H9 (cell line): ENCODE measurements around the gene ZNF432. TPM values are rescaled to one million over a fixed set of nuclear protein-coding genes. Genes with fewer than 3 reads are reported as not detected.
"Not testable (repeated sequence)": the region's sequence is repeated elsewhere in the genome, so short reads cannot be mapped to it uniquely, and the experiment has no call there.

Experiments
- DNase-seq: peaks from one replicate; pipeline ENCODE4 v3.0.0-alpha.2; 2017
- H2AFZ ChIP-seq: one replicate; pipeline ENCODE4 v1.6.1; 2013; ENCODE audit warnings: mild to moderate bottlenecking, low read length, control low read depth, moderate library complexity
- H2AK5ac ChIP-seq: 2 replicates; pipeline ENCODE4 v1.6.1; 2013; ENCODE audit warnings: low read length, control low read depth, mixed read lengths; ENCODE audit not compliant: insufficient read length
- H2BK120ac ChIP-seq: one replicate; pipeline ENCODE4 v1.6.1; 2013; ENCODE audit warnings: low read depth, mild to moderate bottlenecking, low read length, control low read depth, inconsistent platforms; ENCODE audit not compliant: poor library complexity, severe bottlenecking
- H2BK12ac ChIP-seq: 2 replicates; pipeline ENCODE4 v1.6.1; 2013; ENCODE audit warnings: low read length, control low read depth, mixed read lengths, low read depth; ENCODE audit not compliant: insufficient read length
- H2BK15ac ChIP-seq: 2 replicates; pipeline ENCODE4 v1.6.1; 2013; ENCODE audit warnings: low read depth, low read length, control low read depth
- H2BK20ac ChIP-seq: one replicate; pipeline ENCODE4 v1.6.1; 2013; ENCODE audit warnings: low read depth, mild to moderate bottlenecking, low read length, control low read depth, inconsistent platforms; ENCODE audit not compliant: poor library complexity, severe bottlenecking
- H2BK5ac ChIP-seq: 2 replicates; pipeline ENCODE4 v1.6.1; 2013; ENCODE audit warnings: low read length, control low read depth, mixed read lengths; ENCODE audit not compliant: insufficient read length
- H3K14ac ChIP-seq: 2 replicates; pipeline ENCODE4 v1.6.1; 2013; ENCODE audit warnings: low read length, control low read depth; ENCODE audit not compliant: insufficient read depth
- H3K18ac ChIP-seq: 2 replicates; pipeline ENCODE4 v1.6.1; 2013; ENCODE audit warnings: low read depth, mild to moderate bottlenecking, mixed read lengths, low read length, control low read depth; ENCODE audit not compliant: insufficient read length
- H3K23ac ChIP-seq: 2 replicates; pipeline ENCODE4 v1.6.1; 2013; ENCODE audit warnings: low read length, control low read depth, mixed read lengths, low read depth; ENCODE audit not compliant: insufficient read length
- H3K23me2 ChIP-seq: 2 replicates; pipeline ENCODE4 v1.6.1; 2013; ENCODE audit warnings: low read depth, mild to moderate bottlenecking, mixed read lengths, low read length, control low read depth; ENCODE audit not compliant: insufficient read length, poor library complexity, severe bottlenecking
- H3K27ac ChIP-seq: 2 replicates; pipeline ENCODE4 v1.5.1; 2013; ENCODE audit warnings: low read length, control low read depth, mixed read lengths, low read depth; ENCODE audit not compliant: insufficient read length
- H3K27me3 ChIP-seq: 2 replicates; pipeline ENCODE4 v1.6.1; 2013; ENCODE audit warnings: low read length, control low read depth, inconsistent platforms; ENCODE audit not compliant: insufficient read depth
- H3K4ac ChIP-seq: 2 replicates; pipeline ENCODE4 v1.6.1; 2013; ENCODE audit warnings: low read depth, mild to moderate bottlenecking, control low read depth, inconsistent platforms, low read length, moderate library complexity
- H3K4me1 ChIP-seq: 2 replicates; pipeline ENCODE4 v1.6.1; 2013; ENCODE audit warnings: low read length, control low read depth, inconsistent platforms; ENCODE audit not compliant: insufficient read depth
- H3K4me2 ChIP-seq: 2 replicates; pipeline ENCODE4 v1.6.1; 2013; ENCODE audit warnings: low read length, control low read depth, mixed read lengths; ENCODE audit not compliant: insufficient read length, insufficient read depth
- H3K56ac ChIP-seq: 2 replicates; pipeline ENCODE4 v1.6.1; 2013; ENCODE audit warnings: low read depth, mild to moderate bottlenecking, mixed read lengths, low read length, control low read depth; ENCODE audit not compliant: insufficient read length
- H3K79me1 ChIP-seq: 2 replicates; pipeline ENCODE4 v1.6.1; 2013; ENCODE audit warnings: low read depth, mild to moderate bottlenecking, moderate library complexity, low read length, control low read depth, inconsistent platforms; ENCODE audit not compliant: insufficient read depth, poor library complexity, severe bottlenecking
- H3K79me2 ChIP-seq: 2 replicates; pipeline ENCODE4 v1.6.1; 2013; ENCODE audit warnings: low read length, control low read depth, inconsistent platforms; ENCODE audit not compliant: insufficient read depth
- H3K9ac ChIP-seq: 2 replicates; pipeline ENCODE4 v1.6.1; 2013; ENCODE audit warnings: low read length, control low read depth, mixed read lengths; ENCODE audit not compliant: insufficient read length; ENCODE audit errors: extremely low read depth
- H3K9me3 ChIP-seq: one replicate; pipeline ENCODE4 v1.6.1; 2013; ENCODE audit warnings: low read depth, low read length, inconsistent platforms; ENCODE audit not compliant: control insufficient read depth
- H3T11ph ChIP-seq: one replicate; pipeline ENCODE4 v1.6.1; 2013; ENCODE audit warnings: mild to moderate bottlenecking, low read length, control low read depth, inconsistent platforms
- H4K20me1 ChIP-seq: one replicate; pipeline ENCODE4 v1.6.1; 2013; ENCODE audit not compliant: control insufficient read depth, insufficient read length, insufficient read depth
- H4K5ac ChIP-seq: 2 replicates; pipeline ENCODE4 v1.6.1; 2013; ENCODE audit warnings: low read depth, mild to moderate bottlenecking, mixed read lengths, low read length, control low read depth; ENCODE audit not compliant: insufficient read length
- H4K8ac ChIP-seq: replicated peaks from 2 replicates; pipeline ENCODE4 v1.6.1; 2013; ENCODE audit warnings: low read length, control low read depth, mixed read lengths, low read depth; ENCODE audit not compliant: insufficient read length
- H4K91ac ChIP-seq: 2 replicates; pipeline ENCODE4 v1.6.1; 2013; ENCODE audit warnings: low read depth, mild to moderate bottlenecking, moderate library complexity, mixed read lengths, low read length, control low read depth; ENCODE audit not compliant: insufficient read length
- H3K27ac Mint-ChIP-seq, 3 experiments: 2 replicates in 2 of 3; 3 replicates in 1 of 3; pipeline ENCODE4 v1.8.0; 2020 to 2021; ENCODE audit warnings: mixed read lengths in 3 of 3, mild to moderate bottlenecking in 1 of 3, moderate library complexity in 1 of 3
- H3K27me3 Mint-ChIP-seq: 2 replicates; pipeline ENCODE4 v1.8.0; 2021; ENCODE audit warnings: low read depth, mild to moderate bottlenecking, moderate library complexity, mixed read lengths
- H3K36me3 Mint-ChIP-seq, 3 experiments: 2 replicates in 2 of 3; 3 replicates in 1 of 3; pipeline ENCODE4 v1.8.0; 2020 to 2021; ENCODE audit warnings: low read depth in 3 of 3, mixed read lengths in 3 of 3; ENCODE audit not compliant: insufficient read depth in 1 of 3
- H3K4me1 Mint-ChIP-seq, 2 experiments: 2 replicates each; pipeline ENCODE4 v1.8.0; 2020; ENCODE audit warnings: mixed read lengths in 2 of 2
- H3K4me3 Mint-ChIP-seq, 2 experiments: 2 replicates in 1 of 2; 3 replicates in 1 of 2; pipeline ENCODE4 v1.8.0; 2020 to 2021; ENCODE audit warnings: mild to moderate bottlenecking in 2 of 2, mixed read lengths in 2 of 2, moderate library complexity in 1 of 2
- H3K9me3 Mint-ChIP-seq, 2 experiments: 2 replicates in 1 of 2; 3 replicates in 1 of 2; pipeline ENCODE4 v1.8.0; 2020; ENCODE audit warnings: mild to moderate bottlenecking in 2 of 2, mixed read lengths in 2 of 2, moderate library complexity in 1 of 2
- WGBS: extraction: QIAGEN DNeasy Blood & Tissue Kit; methylation state at CpG from one replicate; pipeline ENCODE4 v1.1.7; 2013; ENCODE audit warnings: missing lambda C conversion rate, low lambda C conversion rate, mixed read lengths; ENCODE audit not compliant: insufficient read length; ENCODE audit errors: extremely low coverage; 5-methylcytosine and 5-hydroxymethylcytosine counted together
- total RNA-seq: library from RNA; stranded (reverse); gene quantifications from 2 replicates; pipeline ENCODE4 v1.2.1, GENCODE V29; 2021

Gene ZNF432
- total RNA-seq, 1 experiment from 2014 or later, result 13.2 TPM

DNA sequence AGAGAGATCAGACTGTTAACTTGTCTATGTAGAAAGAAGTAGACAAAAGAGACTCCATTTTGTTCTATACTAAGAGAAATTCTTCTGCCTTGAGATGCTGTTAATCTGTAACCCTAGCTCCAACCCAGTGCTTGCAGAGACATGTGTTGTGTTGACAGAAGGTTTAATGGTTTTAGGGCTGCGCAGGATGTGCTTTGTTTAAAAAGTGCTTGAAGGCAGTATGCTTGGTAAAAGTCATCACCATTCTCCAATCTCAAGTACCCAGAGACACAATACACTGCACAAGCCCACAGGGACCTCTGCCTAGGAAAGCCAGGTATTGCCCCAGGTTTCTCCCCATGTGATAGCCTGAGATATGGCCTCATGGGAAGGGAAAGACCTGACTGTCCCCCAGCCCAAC, 3.1 kb upstream of the ZNF432 start:
- H3K23me2 ChIP-seq, result not testable (repeated sequence)
- WGBS, result no CpG with 5 or more reads among the region's 1 CpG

More for the DNA sequence above, 3.1 kb upstream of the ZNF432 start:
- H3K27ac ChIP-seq, H3K9me3 ChIP-seq, H2AK5ac ChIP-seq, H3K27ac Mint-ChIP-seq, H3K4me2 ChIP-seq, H3K4me3 Mint-ChIP-seq, H3K56ac ChIP-seq, H3K4me1 ChIP-seq, H3K9ac ChIP-seq, H2BK20ac ChIP-seq, H3K27me3 ChIP-seq, H2BK15ac ChIP-seq, H3K4ac ChIP-seq, H2BK5ac ChIP-seq, H3K23ac ChIP-seq, H2BK12ac ChIP-seq, H3T11ph ChIP-seq, H4K8ac ChIP-seq, H3K27me3 Mint-ChIP-seq, H4K91ac ChIP-seq, DNase-seq, H3K79me2 ChIP-seq, H2AFZ ChIP-seq, H2BK120ac ChIP-seq, H3K79me1 ChIP-seq, H3K14ac ChIP-seq, H3K18ac ChIP-seq, H4K5ac ChIP-seq, H4K20me1 ChIP-seq: not testable (repeated sequence)
- peaks cover 46 to 58% of the 10 kb centered on the region in 2 experiments for H3K9me3 Mint-ChIP-seq
- peaks cover 9 to 12% of the 10 kb centered on the region in 2 experiments; a peak in 3 of 4 replicates for H3K4me1 Mint-ChIP-seq
- peaks cover 14 to 45% (median 31%) of the 10 kb centered on the region in 3 experiments for H3K36me3 Mint-ChIP-seq
